ENCODE measurements around the gene ALKBH6.

Gene ALKBH6

GRCh38 chr19:35992907-35993765, 20.9 kb downstream of the ALKBH6 start:
- H3K4me3 ChIP-seq (replicated peaks in 1 of 2; ENCODE audit: low read depth in 2 of 2, low read length in 2 of 2): no peak overlapping the region
- no peak for DNase-seq (ENCODE audit: low read depth in 2 of 2)
- no peak for TF ChIP-seq CTCF (IDR thresholded peaks at IDR 0.05; ENCODE audit: low read depth, low read length)

GRCh38 chr19:35991731-35992450, 22.1 kb downstream of the ALKBH6 start:
- no peak overlapping the region for H3K4me3 ChIP-seq (replicated peaks in 1 of 2; ENCODE audit: low read depth in 2 of 2, low read length in 2 of 2)
- peak in 1 of 2 donors; percentile 33 for DNase-seq (ENCODE audit: low read depth in 2 of 2)
- no peak for TF ChIP-seq CTCF (IDR thresholded peaks at IDR 0.05; ENCODE audit: low read depth, low read length)

GRCh38 chr19:35990771-35991730, 23.0 kb downstream of the ALKBH6 start:
- no peak for DNase-seq (ENCODE audit: low read depth in 2 of 2)
- H3K4me3 ChIP-seq (replicated peaks in 1 of 2; ENCODE audit: low read depth in 2 of 2, low read length in 2 of 2): no peak overlapping the region
- no peak for TF ChIP-seq CTCF (IDR thresholded peaks at IDR 0.05; ENCODE audit: low read depth, low read length)

- no peak for DNase-seq (ENCODE audit: low read depth in 2 of 2)
- H3K4me3 ChIP-seq (replicated peaks in 1 of 2; ENCODE audit: low read depth in 2 of 2, low read length in 2 of 2): no peak overlapping the region
- TF ChIP-seq CTCF (IDR thresholded peaks at IDR 0.05; ENCODE audit: low read depth, low read length): no peak
These were observed 23.9 kb downstream of the ALKBH6 start for GRCh38 chr19:35990156-35990555.

- no peak for TF ChIP-seq CTCF (IDR thresholded peaks at IDR 0.05; ENCODE audit: low read depth, low read length)
- H3K4me3 ChIP-seq (replicated peaks in 1 of 2; ENCODE audit: low read depth in 2 of 2, low read length in 2 of 2): no peak overlapping the region
- no peak for DNase-seq (ENCODE audit: low read depth in 2 of 2)
These were observed 25.2 kb downstream of the ALKBH6 start for GRCh38 chr19:35988824-35989223.

- TF ChIP-seq CTCF (IDR thresholded peaks at IDR 0.05; ENCODE audit: low read depth, low read length): no peak
- no peak for DNase-seq (ENCODE audit: low read depth in 2 of 2)
- H3K4me3 ChIP-seq (replicated peaks in 1 of 2; ENCODE audit: low read depth in 2 of 2, low read length in 2 of 2): no peak overlapping the region
These were observed 26.5 kb downstream of the ALKBH6 start for GRCh38 chr19:35987571-35987896.
